UCSD-AML1 (cell line): ENCODE measurements around the gene LDHD.
A peak's percentile ranks its signal among the peaks of the same experiment; 100 is the strongest.
"Not testable (repeated sequence)": the region's sequence is repeated elsewhere in the genome, so short reads cannot be mapped to it uniquely, and the experiment has no call there.

Source experiments
- DNase-seq: peaks from one replicate; lab custom pipeline; 2025; ENCODE audit not compliant: unreplicated experiment; lab: John Stamatoyannopoulos, UW

LDHD gene

GRCh38 chr16:75100603-75100990, 16.0 kb downstream of the LDHD start:
- DNase-seq: no peak

DNA sequence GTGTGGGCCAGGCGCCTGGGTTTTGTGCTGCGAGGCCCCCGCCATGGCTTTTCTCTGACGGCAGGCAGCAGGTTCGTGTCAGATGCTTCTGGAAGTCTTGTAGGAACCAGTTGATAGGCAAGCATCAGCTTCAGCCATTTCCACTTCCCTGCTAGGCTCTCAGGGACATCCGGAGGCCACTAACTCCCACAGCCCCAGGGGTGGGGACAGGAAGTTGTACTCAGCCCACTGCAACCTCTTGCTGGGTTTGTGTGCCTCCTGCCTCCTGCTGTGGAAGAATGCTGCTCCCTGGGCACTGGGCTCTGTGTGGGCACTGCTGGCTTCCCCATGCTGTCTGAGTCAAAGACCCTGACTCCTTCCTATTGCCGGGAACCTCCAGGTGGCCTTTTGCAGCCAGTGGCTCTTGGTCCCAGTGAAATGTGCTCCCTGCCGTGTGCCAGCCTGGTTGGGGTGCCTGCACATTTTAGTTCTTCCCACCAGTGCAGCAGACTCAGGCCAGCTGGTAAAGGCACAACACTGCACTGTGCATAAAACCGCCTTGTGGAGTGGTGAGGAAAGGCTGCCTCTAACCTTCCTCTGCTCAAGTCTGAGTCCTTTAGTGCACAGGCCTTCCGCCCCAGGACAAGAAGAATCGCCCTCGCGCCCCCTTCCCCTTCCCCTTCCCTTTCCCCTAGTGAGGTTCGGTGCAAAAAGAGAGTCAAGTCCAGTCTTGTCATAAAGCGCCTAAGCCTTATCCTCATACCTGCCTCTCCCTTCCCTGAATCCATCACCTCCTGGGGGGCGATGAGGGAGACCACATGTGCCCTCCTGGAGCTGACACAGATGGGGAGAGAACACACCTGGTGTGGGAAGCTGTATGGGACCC, 16.6 kb downstream of the LDHD start:
- DNase-seq: peak; percentile 84

DNA sequence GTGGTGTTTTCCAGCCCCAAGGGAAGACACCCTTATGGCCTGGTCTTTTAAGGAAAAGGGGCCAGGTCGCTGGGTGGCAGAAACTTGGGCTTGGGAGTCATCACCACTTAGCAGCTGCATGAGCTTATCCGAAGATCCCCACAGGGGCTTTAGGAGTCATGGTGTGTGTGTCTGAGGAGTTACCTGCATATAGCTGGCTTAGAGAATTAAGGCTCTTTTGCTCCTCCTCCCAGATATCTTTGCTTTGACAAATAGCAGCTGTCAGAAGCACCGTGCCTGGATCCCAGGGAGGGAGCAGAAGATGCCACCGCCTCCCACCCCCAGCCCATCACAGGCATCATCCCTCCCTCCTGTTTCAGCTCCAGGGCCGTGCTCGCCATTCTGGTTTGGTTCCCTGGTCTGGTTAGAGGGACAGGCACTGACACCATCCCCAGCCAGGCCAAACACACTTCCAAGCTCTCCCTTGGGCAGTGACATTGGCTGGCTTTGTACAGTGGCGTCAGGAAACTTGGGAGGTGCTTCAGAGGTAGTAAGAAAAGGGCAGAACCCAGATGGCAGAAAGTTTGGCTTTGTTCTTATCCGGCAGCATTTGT, 17.4 kb downstream of the LDHD start:
- no peak for DNase-seq

DNA sequence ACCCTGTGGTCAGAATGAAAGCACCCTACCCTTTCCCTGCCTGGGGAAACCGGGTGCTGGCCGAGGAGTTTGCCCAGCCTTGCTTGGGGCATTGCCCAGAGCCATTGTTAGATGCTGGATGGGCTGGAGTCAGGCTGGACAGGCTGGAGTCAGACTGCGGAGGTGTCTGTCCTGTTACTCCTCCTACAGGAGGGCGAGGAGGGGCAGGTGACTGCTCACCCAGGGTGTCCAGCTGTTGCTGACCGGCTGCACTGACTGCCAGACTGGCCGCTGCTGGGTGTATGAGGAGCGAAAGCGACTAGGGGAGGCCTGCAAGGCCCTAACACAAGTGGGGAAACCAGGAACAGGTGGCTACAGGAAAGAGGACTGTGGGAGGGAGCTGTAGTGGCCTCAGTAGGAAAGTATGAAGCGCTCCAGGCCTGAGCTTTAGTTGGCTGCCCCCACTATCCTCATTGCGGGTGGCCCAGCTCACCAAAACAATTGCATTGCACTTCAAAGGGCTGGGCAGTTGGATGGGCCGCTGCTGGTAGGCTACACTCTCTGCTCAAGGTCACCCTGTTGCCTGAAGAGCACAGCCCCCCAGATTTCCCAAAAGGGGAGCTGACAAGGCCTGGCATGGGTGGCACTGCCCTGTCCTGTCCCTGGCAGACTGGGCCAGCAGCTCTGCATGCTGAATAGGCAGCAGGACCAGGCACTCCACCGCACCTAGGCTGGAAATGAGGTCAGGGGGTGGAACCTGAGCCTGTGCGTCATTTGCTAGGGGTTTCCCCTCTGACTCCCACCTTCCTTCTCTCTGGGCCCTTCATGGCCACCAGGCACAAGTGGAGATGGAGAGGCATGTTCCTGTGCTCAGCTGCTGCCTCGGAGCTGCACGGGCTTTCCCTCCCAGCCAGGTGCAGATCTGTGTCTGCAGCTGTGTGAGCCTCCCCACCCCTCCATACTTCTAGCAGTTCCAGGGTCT, 18.4 kb downstream of the LDHD start:
- DNase-seq: no peak

- no peak for DNase-seq
Measured at GRCh38 chr16:75097191-75097761, 19.3 kb downstream of the LDHD start.

DNA sequence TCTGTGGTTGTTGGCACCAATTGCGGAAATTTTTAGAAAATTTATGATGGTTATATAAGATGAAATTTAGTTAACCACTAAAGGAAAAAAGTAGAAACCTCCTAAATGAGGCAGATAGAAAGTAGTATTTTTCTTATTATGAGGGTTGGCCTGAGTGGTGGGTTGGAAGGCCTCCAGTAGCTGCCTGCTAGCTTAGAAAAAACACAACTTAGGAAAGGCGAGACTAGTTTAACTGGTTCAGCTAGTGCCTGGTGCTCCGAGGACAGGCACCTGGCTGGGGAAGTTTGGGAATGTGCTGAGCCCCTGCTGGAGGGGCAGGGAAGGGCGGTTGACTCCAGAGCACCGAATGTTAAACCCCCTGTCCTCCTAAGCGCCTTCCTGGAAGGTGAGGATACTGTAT, 19.9 kb downstream of the LDHD start:
- no peak for DNase-seq

DNA sequence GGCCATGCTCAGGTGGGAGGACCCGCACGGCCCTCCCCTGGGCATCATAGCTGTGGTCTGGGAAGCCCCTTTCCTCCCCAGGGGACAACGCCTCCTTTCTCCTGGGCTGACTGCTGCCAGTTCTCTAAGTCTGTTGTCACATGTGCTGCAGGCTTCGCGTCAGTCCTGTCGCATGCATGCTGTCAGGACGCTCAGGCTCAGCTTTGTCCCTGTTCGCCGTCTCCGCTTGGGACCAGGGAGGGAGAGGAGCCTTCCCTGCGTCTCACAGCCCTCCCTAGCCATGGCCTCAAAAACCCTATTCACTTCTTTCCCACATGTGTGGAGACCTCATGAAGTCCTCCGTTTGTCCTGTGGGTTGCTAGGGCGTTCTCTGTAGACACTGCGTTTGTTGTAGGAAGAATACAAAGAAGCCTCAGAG, 21.4 kb downstream of the LDHD start:
- DNase-seq: no peak

GRCh38 chr16:75093598-75094540, 22.7 kb downstream of the LDHD start:
- DNase-seq: no peak

DNA sequence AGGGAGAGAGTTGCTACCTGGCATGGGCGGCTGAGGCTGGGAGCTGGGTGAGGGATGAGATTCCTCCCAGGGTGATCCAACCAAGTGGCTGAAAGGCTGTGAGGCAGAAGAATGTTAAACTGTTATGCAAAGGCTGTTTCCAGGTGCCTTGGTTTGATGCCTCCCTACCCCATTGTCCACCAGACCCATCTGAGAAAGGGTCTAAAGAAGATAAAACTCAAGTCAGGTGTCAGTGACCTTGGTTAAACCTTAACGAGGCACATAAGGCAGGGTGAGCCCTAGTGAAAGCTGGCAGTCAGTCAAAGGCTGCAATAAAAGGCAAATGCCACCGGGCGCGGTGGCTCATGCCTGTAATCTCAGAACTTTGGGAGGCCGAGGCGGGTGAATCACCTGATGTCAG, 23.8 kb downstream of the LDHD start:
- DNase-seq: no peak

- not testable (repeated sequence) for DNase-seq
Measured at GRCh38 chr16:75091619-75092018, 25.0 kb downstream of the LDHD start.

GRCh38 chr16:75090899-75091298, 25.7 kb downstream of the LDHD start:
- not testable (repeated sequence) for DNase-seq

GRCh38 chr16:75089486-75090202, 26.9 kb downstream of the LDHD start:
- DNase-seq: no peak

GRCh38 chr16:75088934-75089333, 27.6 kb downstream of the LDHD start:
- no peak for DNase-seq

DNA sequence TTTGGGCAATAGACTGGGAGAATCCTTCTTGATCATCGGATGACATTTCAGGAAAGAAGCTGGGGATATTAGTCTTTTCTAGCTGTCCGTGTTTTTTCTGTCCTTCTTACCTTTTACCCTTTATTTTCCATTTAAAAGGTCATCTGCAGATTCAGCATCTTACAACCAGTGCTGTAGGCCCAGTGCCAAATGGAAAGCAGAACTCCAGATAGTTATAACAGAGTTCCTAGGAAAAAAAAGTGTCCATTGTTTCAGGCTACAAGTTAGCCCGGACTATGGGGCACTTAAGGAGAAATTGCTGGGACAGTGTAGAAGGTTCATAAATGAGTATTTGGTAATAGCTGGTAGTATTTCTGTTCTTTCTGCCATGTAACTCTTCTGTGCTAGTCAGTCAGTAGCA, 28.4 kb downstream of the LDHD start:
- DNase-seq: no peak

DNA sequence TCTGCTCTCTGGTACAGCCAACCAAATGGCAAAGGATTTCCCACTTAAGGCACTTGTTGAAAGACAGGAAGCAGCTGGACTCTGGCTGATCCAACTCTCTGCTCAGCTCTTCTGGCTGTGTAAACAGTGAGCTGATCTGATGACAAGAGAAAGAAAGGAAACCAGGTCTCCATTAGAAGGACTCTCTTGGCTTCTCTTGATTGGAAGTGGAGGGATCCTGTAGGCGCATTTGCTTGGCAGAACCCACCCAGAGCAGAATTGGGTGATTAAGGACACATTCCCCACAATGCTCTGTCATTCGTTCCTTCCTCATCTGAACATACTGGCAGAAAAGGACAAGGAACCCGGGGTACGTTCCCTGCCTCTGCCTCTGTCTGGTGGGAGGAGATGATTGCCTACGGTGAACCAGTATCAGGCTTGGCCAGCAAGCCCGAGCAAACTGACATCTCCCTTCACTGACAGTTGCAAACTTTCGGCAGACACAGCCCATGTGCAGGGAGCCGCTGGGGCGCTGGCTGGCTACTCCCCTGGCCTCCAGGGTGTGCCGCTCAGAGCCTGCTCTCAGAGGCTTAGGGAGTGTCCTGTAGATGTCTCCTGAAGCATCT, 29.1 kb downstream of the LDHD start:
- peak; percentile 55 for DNase-seq

GRCh38 chr16:75086688-75087374, 29.7 kb downstream of the LDHD start:
- DNase-seq: no peak

DNA sequence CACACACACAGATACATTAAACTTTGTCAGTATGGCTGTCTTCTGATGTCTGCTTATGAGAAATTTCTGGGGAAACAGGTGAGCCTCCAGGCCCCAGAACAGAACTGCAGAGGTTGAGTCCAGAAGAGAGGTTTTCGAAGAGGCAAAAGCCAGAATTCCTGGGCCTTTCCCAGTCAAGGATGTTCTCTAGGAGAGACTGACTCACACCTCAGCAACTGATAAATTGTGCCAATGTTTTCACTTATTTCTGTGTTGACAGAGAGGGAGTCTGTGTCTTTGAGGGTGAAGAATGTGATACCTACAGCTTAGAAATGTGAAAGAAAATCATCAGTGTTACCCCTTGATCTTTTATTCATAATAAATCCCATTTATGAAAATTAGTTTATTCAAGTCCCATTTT, 30.3 kb downstream of the LDHD start:
- no peak for DNase-seq

GRCh38 chr16:75085556-75085955, 31.0 kb downstream of the LDHD start:
- DNase-seq: no peak
